ENCODE measurements around the gene APOA1.

DNA sequence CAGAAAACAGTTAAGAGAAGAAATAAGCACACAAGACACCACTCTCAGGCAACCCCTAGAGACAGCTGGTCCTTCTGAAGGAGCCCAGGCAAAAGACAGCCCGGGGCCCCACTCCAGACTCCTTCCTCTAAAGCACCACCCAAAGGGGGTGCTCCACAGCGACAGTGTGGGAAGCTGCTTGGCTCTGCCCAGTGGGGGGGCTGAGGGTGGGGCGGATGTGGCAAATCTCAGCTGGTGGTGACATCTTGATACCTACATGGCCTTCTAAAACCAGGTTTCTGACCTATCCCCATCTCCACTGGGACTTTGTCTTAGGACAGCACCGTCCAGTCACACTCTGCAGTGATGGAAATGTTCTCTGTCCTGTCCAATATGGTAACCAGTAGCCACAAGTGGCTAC lies 10.2 kb upstream of the APOA1 start:
- TF ChIP-seq EZH2 (IDR thresholded peaks at IDR 0.05; ENCODE audit: low read length), result no peak
- TF ChIP-seq, protein P1, sequence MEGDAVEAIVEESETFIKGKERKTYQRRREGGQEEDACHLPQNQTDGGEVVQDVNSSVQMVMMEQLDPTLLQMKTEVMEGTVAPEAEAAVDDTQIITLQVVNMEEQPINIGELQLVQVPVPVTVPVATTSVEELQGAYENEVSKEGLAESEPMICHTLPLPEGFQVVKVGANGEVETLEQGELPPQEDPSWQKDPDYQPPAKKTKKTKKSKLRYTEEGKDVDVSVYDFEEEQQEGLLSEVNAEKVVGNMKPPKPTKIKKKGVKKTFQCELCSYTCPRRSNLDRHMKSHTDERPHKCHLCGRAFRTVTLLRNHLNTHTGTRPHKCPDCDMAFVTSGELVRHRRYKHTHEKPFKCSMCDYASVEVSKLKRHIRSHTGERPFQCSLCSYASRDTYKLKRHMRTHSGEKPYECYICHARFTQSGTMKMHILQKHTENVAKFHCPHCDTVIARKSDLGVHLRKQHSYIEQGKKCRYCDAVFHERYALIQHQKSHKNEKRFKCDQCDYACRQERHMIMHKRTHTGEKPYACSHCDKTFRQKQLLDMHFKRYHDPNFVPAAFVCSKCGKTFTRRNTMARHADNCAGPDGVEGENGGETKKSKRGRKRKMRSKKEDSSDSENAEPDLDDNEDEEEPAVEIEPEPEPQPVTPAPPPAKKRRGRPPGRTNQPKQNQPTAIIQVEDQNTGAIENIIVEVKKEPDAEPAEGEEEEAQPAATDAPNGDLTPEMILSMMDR (optimal IDR thresholded peaks at IDR 0.05 in 1 of 3, IDR thresholded peaks at IDR 0.05 in 1 of 3, conservative IDR thresholded peaks at IDR 0.05 in 1 of 3; ENCODE audit: extremely low read depth in 1 of 3, insufficient read depth in 2 of 3, low read length in 3 of 3), result no peak
